Measurements from ENCODE around the gene RHOC.

The RHOC gene

DNA sequence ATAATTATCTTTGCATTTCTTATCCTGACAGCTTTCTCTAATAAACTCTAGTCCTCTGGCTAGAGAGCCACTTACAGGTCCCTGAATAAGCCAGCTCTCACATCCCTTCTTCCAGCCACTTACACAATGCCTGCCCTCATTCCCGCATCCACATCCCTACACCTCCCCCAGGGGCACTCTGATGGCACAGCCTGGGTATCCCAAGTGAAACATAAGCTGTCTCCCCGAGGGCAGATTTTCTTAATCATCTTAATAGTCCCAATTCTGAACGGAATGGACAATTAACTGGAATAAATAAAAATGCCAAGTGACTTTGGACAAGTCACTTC is 4.9 kb downstream of the RHOC start:
- DNase-seq (ENCODE audit: low read depth in 2 of 2): no peak

DNA sequence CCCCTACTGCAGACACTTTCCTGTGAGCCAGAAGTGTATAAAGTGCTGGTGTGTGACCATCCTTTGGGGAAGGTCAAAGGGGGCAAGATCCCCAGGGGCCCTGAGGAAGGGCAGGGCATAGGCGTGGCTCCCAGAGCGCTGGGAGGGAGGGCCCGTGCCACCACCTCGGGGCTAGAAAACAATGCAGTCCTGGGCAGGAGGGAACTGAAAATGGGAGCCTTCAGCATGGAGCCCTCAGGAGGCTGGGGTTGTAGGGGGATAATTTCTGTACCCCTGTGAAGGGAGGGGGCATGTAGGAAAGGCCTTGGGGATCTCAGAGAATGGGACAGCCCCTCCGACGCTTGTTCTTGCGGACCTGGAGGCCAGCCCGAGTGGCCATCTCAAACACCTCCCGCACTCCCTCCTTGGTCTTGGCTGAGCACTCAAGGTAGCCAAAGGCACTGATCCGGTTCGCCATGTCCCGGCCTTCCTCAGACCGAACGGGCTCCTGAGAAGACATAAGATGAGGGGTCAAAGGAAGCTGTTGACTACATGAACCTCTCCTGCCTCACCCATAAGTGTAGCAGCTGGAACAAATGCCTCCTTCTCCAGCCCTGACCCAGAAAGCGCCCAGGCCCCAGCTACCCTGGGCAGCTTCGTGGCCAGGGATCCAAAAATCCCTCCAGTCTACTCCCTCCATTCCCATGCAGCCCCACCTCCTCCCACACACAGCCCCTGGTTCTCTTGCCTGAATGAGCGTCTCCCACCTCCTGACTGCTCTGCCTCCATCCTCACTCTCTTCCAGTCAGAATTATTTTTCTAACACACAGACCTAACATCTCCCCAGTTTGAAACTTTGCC is 5.5 kb downstream of the RHOC start:
- no peak for DNase-seq (ENCODE audit: low read depth in 2 of 2)

- peak; percentile 84 to 86 for DNase-seq (ENCODE audit: low read depth in 2 of 2)
Observed at GRCh38 chr1:112700290-112701226, 6.4 kb downstream of the RHOC start.

DNA sequence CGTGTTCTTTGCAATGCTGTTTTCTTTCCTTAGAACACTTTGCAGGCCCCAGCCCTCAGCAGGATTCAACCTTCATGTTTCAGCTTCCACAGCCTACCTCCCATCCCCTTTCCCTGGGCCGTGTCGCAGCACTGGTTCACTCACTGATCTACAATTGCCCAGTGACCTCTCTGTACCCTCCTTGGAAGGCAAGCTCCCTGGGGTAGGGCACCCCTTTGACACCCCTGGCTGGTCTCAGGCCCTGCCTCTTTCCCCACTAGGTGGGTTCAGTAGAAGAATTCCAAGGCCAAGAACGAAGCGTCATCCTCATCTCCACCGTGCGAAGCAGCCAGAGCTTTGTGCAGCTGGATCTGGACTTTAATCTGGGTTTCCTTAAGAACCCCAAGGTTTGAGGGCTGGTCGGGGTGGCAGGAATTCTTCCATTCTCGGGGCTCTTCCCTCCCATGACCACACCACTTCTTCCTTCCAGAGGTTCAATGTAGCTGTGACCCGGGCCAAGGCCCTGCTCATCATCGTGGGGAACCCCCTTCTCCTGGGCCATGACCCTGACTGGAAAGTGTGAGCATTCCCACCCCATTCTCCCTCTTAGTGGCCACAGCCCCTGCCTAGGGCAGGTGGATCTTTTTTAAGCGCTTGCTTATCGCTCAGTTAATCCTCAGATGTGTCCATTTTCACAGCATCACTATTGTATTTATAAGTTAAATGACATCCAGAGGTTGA is 7.3 kb downstream of the RHOC start:
- DNase-seq (ENCODE audit: low read depth in 2 of 2): no peak

DNA sequence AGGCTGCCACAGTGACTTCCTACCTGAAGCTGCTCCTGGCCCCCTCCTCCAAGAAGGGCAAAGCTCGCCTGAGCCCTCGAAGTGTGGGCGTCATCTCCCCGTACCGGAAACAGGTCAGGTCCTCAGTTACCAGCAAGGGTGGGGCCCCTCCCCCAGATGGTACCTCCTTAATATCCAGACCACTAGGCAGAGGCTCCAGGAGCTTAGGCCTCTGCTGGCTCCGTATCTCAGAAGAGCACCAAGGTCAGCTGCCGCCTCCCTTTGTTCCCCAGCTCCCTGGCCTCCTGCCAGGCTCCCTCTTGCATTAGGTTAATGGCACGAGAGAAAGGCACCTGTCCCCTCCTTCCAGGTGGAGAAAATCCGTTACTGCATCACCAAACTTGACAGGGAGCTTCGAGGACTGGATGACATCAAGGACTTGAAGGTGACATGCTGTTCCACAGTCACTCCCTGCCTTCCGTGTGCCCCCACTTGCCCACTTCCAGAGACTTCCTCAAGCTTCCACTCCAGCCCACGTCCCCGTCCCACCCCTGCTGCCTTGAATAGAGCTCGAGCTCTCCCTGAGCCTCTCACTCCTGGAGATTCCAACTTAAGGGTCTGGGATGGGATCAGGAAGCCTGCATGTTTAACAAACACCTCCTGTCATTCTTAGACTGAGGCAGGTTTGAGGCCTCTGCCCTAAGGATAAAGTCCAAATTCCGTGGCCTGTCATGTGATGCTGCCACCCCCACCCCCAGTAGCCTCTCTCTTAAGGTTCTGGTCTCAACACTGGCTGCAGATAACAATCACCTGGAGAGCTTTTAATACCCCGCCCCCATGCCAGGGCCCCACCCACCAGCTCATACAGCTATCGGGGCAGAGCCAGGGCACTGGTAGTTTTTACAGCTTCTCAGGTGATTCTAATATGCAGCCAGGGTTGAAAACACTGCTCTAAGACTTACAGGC is 8.3 kb downstream of the RHOC start:
- no peak for DNase-seq (ENCODE audit: low read depth in 2 of 2)

DNA sequence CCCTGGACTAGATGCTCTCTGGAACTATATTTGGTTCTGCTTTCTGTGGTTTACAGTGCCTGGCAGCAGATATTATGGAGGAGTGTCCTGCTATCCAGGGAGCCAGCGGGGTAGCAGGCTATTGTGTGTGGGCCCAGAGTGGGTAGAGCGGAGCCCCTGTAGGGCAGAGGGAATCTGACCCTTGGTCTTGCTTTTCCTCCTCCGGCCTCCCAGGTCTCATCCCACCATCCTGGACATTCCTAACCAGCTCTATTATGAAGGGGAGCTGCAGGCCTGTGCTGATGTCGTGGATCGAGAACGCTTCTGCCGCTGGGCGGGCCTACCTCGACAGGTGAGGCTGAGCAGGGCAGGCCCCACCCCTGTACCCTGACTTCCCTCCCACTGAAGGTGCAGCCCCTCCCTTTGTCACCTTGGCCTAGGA is 9.1 kb downstream of the RHOC start:
- DNase-seq (ENCODE audit: low read depth in 2 of 2): no peak

- no peak for DNase-seq (ENCODE audit: low read depth in 2 of 2)
Observed at GRCh38 chr1:112696578-112697314, 10.2 kb downstream of the RHOC start.

- DNase-seq (ENCODE audit: low read depth in 2 of 2): no peak
Observed at GRCh38 chr1:112695276-112695675, 11.7 kb downstream of the RHOC start.

DNA sequence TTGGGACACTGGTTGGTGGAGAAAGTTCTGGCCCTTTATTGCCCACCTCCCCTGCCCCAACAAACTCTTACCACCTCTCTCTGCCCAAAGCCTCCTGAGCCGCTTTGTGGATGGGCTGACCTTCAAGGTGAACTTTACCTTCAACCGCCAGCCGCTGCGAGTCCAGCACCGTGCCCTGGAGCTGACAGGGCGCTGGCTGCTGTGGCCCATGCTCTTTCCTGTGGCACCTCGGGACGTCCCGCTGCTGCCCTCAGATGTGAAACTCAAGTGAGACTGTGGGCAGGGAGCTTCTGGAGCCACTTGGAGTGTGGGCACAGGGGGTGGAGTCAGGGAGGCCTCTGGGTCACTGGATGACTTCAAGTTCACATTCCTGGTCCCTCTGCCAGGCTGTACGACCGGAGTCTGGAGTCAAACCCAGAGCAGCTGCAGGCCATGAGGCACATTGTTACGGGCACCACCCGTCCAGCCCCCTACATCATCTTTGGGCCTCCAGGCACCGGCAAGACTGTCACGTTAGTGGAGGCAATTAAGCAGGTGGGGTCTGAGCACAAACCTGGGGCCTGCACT is 12.5 kb downstream of the RHOC start:
- no peak for DNase-seq (ENCODE audit: low read depth in 2 of 2)

DNA sequence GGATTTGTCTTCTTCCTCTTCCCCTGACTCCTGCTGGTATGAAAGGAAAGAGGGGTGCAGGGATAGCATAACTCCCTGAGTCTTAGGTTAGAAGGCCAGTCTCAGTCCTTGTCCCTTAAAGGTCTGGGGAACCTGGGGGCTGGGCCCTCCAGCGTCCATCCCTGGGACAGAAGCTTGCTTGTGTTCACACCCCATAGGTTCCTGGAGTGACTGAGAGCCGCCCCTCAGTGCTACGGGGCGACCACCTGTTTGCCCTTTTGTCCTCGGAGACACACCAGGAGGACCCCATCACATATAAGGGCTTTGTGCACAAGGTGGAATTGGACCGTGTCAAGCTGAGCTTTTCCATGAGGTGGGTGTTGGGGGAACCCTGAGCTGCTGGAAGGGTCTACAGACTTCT is 13.1 kb downstream of the RHOC start:
- DNase-seq (ENCODE audit: low read depth in 2 of 2): no peak

- no peak for DNase-seq (ENCODE audit: low read depth in 2 of 2)
Observed at GRCh38 chr1:112692681-112693080, 14.2 kb downstream of the RHOC start.

DNA sequence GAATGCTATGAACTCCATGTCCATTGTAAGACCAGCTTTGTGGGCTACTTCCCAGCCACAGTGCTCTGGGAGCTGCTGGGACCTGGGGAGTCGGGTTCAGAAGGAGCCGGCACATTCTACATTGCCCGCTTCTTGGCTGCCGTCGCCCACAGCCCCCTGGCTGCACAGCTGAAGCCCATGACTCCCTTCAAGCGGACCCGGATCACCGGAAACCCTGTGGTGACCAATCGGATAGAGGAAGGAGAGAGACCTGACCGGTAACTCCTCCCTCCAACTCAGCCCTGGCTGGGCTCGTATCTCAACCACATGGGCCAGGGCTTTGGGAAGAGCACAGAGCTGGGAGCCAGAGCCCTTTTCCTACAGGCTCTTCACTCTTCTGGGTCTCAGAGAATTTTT is 17.1 kb downstream of the RHOC start:
- no peak for DNase-seq (ENCODE audit: low read depth in 2 of 2)

GRCh38 chr1:112689196-112689841 is 17.6 kb downstream of the RHOC start:
- DNase-seq (ENCODE audit: low read depth in 2 of 2): no peak

GRCh38 chr1:112688781-112689193 is 18.1 kb downstream of the RHOC start:
- DNase-seq (ENCODE audit: low read depth in 2 of 2): no peak

DNA sequence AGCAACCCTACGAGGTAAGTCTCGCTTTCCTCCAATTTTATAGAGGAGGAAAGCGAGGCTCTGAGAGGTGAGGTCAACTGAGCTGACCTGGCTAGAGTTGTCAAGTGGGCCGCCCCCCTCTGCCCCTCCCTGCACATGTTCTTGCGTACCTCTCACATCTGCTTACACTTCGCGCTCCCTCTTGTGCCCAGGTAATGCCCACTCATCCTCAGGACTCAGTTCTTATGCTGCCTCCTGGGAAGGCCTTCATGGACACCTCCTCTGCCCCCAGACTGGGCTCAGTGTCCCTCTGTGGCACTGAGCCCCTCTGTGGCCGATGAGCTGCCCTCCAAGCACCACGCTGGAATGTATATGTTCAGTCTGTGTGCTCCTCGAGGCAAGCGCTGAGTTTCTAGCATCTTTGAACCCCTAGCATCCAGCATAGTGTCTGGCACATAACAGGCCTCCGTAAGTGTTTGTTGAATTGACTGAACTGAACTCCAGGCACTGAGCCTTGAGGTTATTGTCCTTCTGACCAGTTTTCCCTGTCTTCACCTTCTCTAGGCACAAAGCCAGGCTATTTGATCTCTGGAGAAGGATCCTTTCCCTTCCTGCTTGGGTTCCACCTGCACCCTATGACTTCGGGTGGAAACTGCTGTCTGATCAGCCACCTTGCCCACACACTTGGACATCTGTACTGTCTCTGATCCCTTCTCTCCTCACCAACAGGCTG is 19.0 kb downstream of the RHOC start:
- DNase-seq (ENCODE audit: low read depth in 2 of 2): no peak

DNA sequence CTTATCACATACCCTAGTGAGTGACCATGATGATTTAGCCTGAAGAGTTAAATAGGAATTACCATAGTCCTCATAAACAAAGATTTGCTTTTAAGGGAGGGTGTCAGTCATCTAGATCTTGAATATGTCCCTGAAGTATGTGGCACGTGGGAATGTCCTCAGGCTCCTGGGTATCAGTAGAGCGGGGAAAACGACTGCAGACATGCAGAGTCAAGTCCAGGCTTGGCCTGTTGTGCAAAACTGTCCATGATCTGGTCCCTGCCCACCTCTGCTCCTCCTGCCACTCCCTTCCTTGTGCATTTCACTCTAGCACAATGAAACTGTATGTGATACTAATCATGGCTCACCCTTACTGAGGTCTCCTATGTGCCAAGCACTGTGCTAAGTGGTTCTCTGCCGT is 19.6 kb downstream of the RHOC start:
- no peak for DNase-seq (ENCODE audit: low read depth in 2 of 2)

GRCh38 chr1:112686835-112687234 is 20.1 kb downstream of the RHOC start:
- no peak for DNase-seq (ENCODE audit: low read depth in 2 of 2)

- no peak for DNase-seq (ENCODE audit: low read depth in 2 of 2)
Observed at GRCh38 chr1:112686417-112686816, 20.5 kb downstream of the RHOC start.

DNA sequence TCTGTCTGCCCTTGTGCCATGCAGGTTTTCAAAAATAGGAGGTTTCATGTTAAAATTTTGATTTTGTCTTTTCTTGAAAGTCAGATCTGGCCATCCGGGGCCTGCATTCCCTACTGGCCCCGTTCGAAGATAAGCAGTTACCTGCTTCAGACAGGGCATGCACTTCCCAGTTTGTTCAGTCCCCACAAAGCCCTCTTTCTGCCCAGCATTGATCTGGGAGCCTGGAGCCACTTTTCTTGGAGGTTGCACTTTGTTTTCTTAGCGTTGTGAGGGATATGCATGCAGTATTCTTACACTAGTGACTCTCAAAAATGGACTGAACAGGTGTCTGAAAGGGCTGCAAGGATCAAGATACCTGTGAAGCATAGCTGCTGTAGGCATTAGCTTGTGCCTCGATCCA is 21.0 kb downstream of the RHOC start:
- no peak for DNase-seq (ENCODE audit: low read depth in 2 of 2)
